ENCODE measurements around the gene MAGEA12.
"Not testable (repeated sequence)": the region's sequence is repeated elsewhere in the genome, so short reads cannot be mapped to it uniquely, and the experiment has no call there.

The MAGEA12 gene

GRCh38 chrX:152766562-152766961 is 33.0 kb downstream of the MAGEA12 start:
- not testable (repeated sequence) for H3K4me1 ChIP-seq (ENCODE audit: control insufficient read depth in 5 of 5, insufficient read depth in 5 of 5, low read length in 5 of 5); H3K27me3 ChIP-seq (ENCODE audit: control insufficient read depth in 5 of 5, insufficient read depth in 4 of 5, low read length in 5 of 5); H3K9me3 ChIP-seq (ENCODE audit: control insufficient read depth in 5 of 5, low read length in 5 of 5); H3K9ac ChIP-seq (ENCODE audit: low read length in 5 of 5); H3K27ac ChIP-seq (ENCODE audit: low read depth, low read length); H3K4me3 ChIP-seq (ENCODE audit: low read depth in 1 of 5, low read length in 5 of 5); H3K36me3 ChIP-seq (ENCODE audit: control insufficient read depth in 5 of 5, insufficient read depth in 5 of 5, low read length in 5 of 5)

DNA sequence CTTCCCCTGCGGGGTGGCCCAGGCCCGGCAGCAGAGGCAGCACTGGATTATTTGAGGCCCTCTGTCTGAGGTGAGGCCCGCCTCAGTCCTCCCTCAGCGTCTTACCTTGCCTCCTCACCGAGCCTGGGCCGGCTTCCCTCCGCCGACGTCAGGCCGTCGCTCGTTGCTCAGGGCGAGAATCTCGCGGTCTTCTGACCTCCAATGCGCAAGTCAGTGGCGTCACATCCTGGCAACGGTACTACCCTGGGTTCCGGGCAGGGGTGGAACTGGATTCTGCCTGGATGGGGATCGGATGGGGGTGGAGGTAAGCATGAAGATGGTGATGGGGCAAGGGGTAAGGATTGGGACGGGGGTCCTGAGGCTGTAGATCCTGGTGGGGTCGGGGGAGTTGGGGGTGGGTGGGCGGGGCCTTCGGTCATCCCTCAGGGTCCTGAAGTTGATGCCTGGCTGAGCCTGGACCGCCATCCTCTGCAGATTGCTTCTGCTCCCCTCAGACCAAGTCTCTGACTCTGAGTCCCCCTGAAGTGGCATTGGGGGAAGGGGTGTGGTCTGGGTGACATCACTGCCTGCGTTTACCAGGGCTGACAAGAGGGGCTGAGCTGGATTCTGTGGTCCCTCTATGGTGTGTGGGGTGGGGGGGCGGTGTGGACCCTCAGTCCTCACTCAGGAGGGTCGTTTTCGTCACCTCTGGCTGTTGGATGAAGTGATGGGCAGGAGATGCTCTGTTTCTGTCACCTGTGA is 36.2 kb downstream of the MAGEA12 start, which contains the start of gene MAGEA6:
MAGEA6 (minus strand) TSS at position 141 of the 741 bp plus-strand sequence. CDS start 2,039 bp downstream, outside the sequence.
- H3K27me3 ChIP-seq (ENCODE audit: control insufficient read depth in 5 of 5, insufficient read depth in 4 of 5, low read length in 5 of 5); H3K4me3 ChIP-seq (ENCODE audit: low read depth in 1 of 5, low read length in 5 of 5); H3K36me3 ChIP-seq (ENCODE audit: control insufficient read depth in 5 of 5, insufficient read depth in 5 of 5, low read length in 5 of 5); H3K4me1 ChIP-seq (ENCODE audit: control insufficient read depth in 5 of 5, insufficient read depth in 5 of 5, low read length in 5 of 5); H3K27ac ChIP-seq (ENCODE audit: low read depth, low read length); H3K9me3 ChIP-seq (ENCODE audit: control insufficient read depth in 5 of 5, low read length in 5 of 5); H3K9ac ChIP-seq (ENCODE audit: low read length in 5 of 5): not testable (repeated sequence)

DNA sequence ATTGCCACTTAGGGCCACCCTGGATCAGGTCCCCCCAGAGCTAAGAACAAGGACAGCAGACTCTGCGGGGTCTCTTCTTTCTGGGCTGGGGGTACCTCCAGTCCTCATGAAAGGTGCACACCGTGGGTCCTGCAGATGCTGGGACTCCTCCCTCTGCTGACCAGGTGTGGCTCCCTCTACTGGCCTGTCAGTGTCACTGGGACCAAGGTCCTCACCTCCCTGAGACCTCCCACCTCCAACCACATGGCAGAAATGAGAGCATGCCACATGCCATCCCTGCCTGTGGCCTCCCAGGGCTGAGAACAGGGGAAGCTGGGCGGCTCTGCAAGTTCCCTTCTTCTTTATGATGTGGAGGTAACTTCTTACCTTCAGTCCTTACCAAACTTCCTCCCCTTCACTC is 53.5 kb downstream of the MAGEA12 start:
- H3K4me1 ChIP-seq (ENCODE audit: control insufficient read depth in 5 of 5, insufficient read depth in 5 of 5, low read length in 5 of 5); H3K4me3 ChIP-seq (ENCODE audit: low read depth in 1 of 5, low read length in 5 of 5); H3K9me3 ChIP-seq (ENCODE audit: control insufficient read depth in 5 of 5, low read length in 5 of 5); H3K27ac ChIP-seq (ENCODE audit: low read depth, low read length); H3K27me3 ChIP-seq (ENCODE audit: control insufficient read depth in 5 of 5, insufficient read depth in 4 of 5, low read length in 5 of 5); H3K9ac ChIP-seq (ENCODE audit: low read length in 5 of 5); H3K36me3 ChIP-seq (ENCODE audit: control insufficient read depth in 5 of 5, insufficient read depth in 5 of 5, low read length in 5 of 5): not testable (repeated sequence)

Measured in subcutaneous abdominal adipose tissue (tissue), 5 donors.